ACC112 (cell line): ENCODE measurements around the gene MRPL20.
"Not testable (repeated sequence)": the region's sequence is repeated elsewhere in the genome, so short reads cannot be mapped to it uniquely, and the experiment has no call there.

Experiments used
- H2AFZ ChIP-seq: fragments of 200-600 bp; sonication (generic); one replicate; pipeline ENCODE4 v1.6.0; 2017; ENCODE audit warnings: antibody characterized with exemption, low read length; ENCODE audit not compliant: unreplicated experiment
- H3K27ac ChIP-seq: fragments of 200-600 bp; sonication (generic); 2 replicates; pipeline ENCODE4 v1.5.1; 2014; ENCODE audit warnings: low read depth, mild to moderate bottlenecking, antibody characterized with exemption, low read length, moderate library complexity
- H3K27me3 ChIP-seq: fragments of 200-600 bp; sonication (generic); 2 replicates; pipeline ENCODE4 v1.6.1; 2014; ENCODE audit warnings: mild to moderate bottlenecking, antibody characterized with exemption, low read length, moderate library complexity, mixed read lengths; ENCODE audit not compliant: insufficient read depth
- H3K36me3 ChIP-seq: fragments of 200-600 bp; sonication (generic); 2 replicates; pipeline ENCODE4 v1.6.1; 2016; ENCODE audit warnings: mild to moderate bottlenecking, antibody characterized with exemption, low read length, moderate library complexity, mixed read lengths; ENCODE audit not compliant: insufficient read depth
- H3K4me1 ChIP-seq: fragments of 200-600 bp; sonication (generic); one replicate; pipeline ENCODE4 v1.6.1; 2016; ENCODE audit warnings: low read length, mixed read lengths; ENCODE audit not compliant: insufficient read depth, unreplicated experiment, control insufficient read depth
- H3K4me3 ChIP-seq: fragments of 200-600 bp; sonication (generic); 2 replicates; pipeline ENCODE4 v1.5.1; 2014; ENCODE audit warnings: mild to moderate bottlenecking, low read depth, low read length
- H3K79me2 ChIP-seq: fragments of 200-600 bp; sonication (generic); one replicate; pipeline ENCODE4 v1.6.0; 2016; ENCODE audit warnings: low read length; ENCODE audit not compliant: control insufficient read depth, unreplicated experiment, insufficient read depth

The MRPL20 gene

DNA sequence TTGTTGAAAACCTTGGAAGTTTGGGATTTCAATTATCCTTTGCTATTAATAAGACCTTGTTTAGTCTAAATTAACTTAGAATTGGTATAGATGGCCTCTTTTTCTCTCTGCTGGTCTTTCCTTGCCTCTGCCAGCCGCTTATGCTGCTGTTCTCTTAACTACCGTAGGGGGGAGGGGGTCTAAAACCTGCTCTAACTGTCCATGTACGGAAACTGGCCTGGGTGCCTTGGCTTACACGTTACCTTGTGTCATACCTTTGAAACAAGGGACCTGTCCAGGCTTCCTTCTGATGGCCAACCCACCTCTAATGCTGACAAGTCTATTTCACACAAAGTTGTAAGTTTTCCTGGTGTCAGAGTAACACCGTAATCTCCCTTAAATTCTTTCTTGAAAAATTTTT is 10.3 kb upstream of the MRPL20 start:
- H3K79me2 ChIP-seq, H2AFZ ChIP-seq, H3K4me1 ChIP-seq, H3K27ac ChIP-seq, H3K36me3 ChIP-seq, H3K4me3 ChIP-seq, H3K27me3 ChIP-seq: not testable (repeated sequence)

DNA sequence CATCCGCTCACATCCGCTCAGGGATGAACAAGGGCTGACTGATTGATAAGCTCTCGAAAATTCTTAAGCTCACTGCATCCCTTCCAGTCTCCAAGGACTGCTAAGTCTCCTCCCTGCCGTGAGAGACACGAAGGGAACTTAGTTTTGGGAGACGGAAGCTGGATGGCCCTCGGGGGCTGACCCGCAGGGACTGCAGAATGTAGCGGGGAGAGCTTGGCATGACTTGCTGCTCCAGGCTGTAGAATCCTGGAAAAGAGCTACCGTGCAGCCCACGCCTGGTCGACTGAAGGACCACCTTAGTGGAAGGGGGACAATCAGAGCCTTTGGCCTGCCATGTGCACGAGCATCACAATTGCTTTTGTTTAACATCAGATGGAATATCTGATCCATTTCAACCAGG is 8.7 kb upstream of the MRPL20 start:
- Histone ChIP-seq H3K27ac (no peak overlapping the region), H3K4me3 (no peak overlapping the region), H3K36me3 (no peaks in the 10 kb centered on the region), H3K27me3 (peaks cover 3% of the 10 kb centered on the region; the same call in 1 of the 2 replicates), H3K4me1 (no peaks in the 10 kb centered on the region), H2AFZ (no peak overlapping the region), H3K79me2 (no peaks in the 10 kb centered on the region)

GRCh38 chr1:1412311-1412902 is 5.3 kb upstream of the MRPL20 start:
- not testable (repeated sequence) for H3K4me1 ChIP-seq, H3K27ac ChIP-seq, H3K4me3 ChIP-seq, H3K27me3 ChIP-seq, H2AFZ ChIP-seq, H3K36me3 ChIP-seq
- peaks cover 21% of the 10 kb centered on the region for H3K79me2 ChIP-seq

- Histone ChIP-seq H3K27ac (no peak overlapping the region), H2AFZ (no peak overlapping the region), H3K4me1 (peaks cover 4% of the 10 kb centered on the region), H3K79me2 (peaks cover 28% of the 10 kb centered on the region), H3K36me3 (peaks cover 3% of the 10 kb centered on the region; the same call in 1 of the 2 replicates), H3K27me3 (no peaks in the 10 kb centered on the region), H3K4me3 (no peak overlapping the region)
Measured at GRCh38 chr1:1411626-1412025, 4.5 kb upstream of the MRPL20 start.

- not testable (repeated sequence) for H3K27me3 ChIP-seq, H2AFZ ChIP-seq, H3K4me3 ChIP-seq, H3K36me3 ChIP-seq, H3K27ac ChIP-seq
- H3K79me2 ChIP-seq = peaks cover 42% of the 10 kb centered on the region
- peaks cover 12% of the 10 kb centered on the region for H3K4me1 ChIP-seq
Measured at GRCh38 chr1:1410238-1410637, 3.1 kb upstream of the MRPL20 start.

- Histone ChIP-seq H3K79me2 (peaks cover 47% of the 10 kb centered on the region), H3K27me3 (no peaks in the 10 kb centered on the region), H3K36me3 (peaks cover 10% of the 10 kb centered on the region), H3K27ac (peak overlapping the region; percentile 67), H3K4me1 (peaks cover 12% of the 10 kb centered on the region), H3K4me3 (peak overlapping the region; percentile 91), H2AFZ (peak overlapping the region; percentile 27)
Measured at GRCh38 chr1:1407636-1408318, 684 bp upstream of the MRPL20 start.

DNA sequence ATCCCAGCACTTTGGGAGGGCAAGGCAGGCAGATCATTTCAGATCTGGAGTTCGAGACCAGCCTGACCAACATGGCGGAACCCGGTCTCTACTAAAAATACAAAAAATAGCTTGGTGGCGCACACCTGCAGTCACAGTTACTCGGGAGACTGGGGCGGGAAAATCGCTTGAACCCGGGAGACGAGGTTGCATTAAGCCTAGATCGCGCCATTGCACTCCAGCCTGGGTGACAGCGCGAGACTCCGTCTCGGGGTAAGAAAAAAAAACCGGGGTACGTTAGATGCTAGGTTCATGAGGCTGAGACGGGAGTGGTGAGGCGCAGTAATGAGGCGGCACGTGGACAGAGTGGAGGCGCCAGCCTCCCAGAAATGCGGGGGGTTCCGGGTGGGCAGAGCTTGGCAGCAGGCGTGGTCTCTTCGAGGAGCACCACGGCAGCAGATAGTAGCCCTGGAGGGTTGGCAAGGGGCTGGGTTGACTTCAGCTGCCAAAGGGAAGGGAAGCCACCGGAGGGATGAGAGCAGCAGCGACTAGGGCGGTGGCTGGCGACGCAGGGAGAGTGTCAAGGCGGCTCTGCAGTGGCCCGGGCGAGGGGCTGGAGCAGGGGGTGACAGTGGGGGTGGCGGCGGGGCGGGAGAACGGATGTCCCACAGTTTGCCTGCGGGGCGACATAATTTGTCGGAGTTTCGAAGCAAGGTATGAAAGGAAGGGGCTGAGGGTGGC is 832 bp downstream of the MRPL20 start:
- Histone ChIP-seq H3K4me1 (peaks cover 12% of the 10 kb centered on the region), H2AFZ (no peak overlapping the region), H3K4me3 (peak overlapping the region; percentile 91), H3K79me2 (peaks cover 55% of the 10 kb centered on the region), H3K27ac (peak overlapping the region; percentile 67; the same call in 1 of the 2 replicates), H3K27me3 (no peaks in the 10 kb centered on the region), H3K36me3 (peaks cover 17% of the 10 kb centered on the region)

GRCh38 chr1:1403653-1404052 is 3.4 kb downstream of the MRPL20 start:
- Histone ChIP-seq H3K4me1 (peaks cover 24% of the 10 kb centered on the region), H3K36me3 (peaks cover 21% of the 10 kb centered on the region; the same call in 1 of the 2 replicates), H2AFZ (no peak overlapping the region), H3K27me3 (no peaks in the 10 kb centered on the region), H3K4me3 (no peak overlapping the region), H3K79me2 (peaks cover 70% of the 10 kb centered on the region), H3K27ac (no peak overlapping the region)

GRCh38 chr1:1402901-1403392 is 4.1 kb downstream of the MRPL20 start:
- H3K4me3 ChIP-seq, H3K27me3 ChIP-seq, H3K27ac ChIP-seq, H2AFZ ChIP-seq: not testable (repeated sequence)
- peaks cover 22% of the 10 kb centered on the region; the same call in 1 of the 2 replicates for H3K36me3 ChIP-seq
- peaks cover 22% of the 10 kb centered on the region for H3K4me1 ChIP-seq
- peaks cover 70% of the 10 kb centered on the region for H3K79me2 ChIP-seq

- Histone ChIP-seq H3K79me2 (peaks cover 70% of the 10 kb centered on the region), H3K27me3 (no peaks in the 10 kb centered on the region), H2AFZ (no peak overlapping the region), H3K4me1 (peaks cover 28% of the 10 kb centered on the region), H3K27ac (no peak overlapping the region), H3K36me3 (peaks cover 27% of the 10 kb centered on the region), H3K4me3 (no peak overlapping the region)
Measured at GRCh38 chr1:1402072-1402900, 4.8 kb downstream of the MRPL20 start.
